RKO (cell line): ENCODE results near the gene NPC2.
A peak's percentile ranks its signal among the peaks of the same experiment; 100 is the strongest.
"Not testable (repeated sequence)": the region's sequence is repeated elsewhere in the genome, so short reads cannot be mapped to it uniquely, and the experiment has no call there.

Experiments
- DNase-seq: peaks from one replicate; pipeline ENCODE4 v3.0.0-alpha.2; 2016; ENCODE audit warnings: low spot score

Gene NPC2

DNA sequence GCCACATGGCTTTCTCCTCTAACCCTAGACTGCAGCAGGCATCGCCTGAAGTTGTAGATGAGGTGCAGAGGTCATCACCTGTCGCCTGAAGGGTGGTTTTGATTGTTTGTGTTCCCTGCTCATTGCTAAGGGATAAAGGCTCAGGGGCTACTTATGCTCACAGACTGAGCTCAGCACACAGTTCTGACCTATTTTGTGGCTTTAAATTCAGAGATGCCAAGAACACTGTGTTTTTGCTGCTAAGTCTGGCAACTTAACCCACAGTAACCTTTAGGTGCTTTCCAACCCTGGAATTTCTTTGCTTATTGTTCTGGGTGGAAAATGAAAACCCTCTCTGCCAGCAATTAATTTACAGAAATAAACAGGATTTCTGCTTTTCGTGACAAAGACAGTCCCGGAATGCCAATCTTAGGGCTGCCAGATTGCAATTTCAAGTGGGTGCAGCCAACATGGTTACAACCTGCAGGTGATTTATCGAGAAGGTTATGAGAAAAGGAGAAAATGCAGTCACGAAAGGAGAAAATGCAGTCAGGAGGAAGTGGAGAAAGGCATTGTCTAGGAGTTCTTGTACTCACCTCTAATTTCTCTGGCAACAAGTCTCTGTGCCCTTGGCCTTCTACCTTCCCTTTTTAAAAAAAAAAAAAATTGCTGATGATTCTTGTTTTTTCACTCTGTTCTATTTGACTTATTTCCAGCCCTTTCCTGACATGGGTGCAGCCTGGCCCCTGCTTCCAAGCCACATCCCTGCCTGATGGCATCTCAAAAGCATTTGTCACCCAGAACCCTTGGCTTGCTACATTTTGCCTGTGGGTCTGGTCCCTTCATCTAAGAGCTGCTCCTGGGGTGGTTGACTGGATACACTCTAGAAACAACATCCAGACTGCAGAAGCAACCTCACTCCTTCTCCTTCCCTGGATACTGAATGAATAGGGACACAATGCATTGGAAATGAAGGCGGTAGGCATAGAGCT, 23.3 kb downstream of the NPC2 start:
- no peak for DNase-seq

DNA sequence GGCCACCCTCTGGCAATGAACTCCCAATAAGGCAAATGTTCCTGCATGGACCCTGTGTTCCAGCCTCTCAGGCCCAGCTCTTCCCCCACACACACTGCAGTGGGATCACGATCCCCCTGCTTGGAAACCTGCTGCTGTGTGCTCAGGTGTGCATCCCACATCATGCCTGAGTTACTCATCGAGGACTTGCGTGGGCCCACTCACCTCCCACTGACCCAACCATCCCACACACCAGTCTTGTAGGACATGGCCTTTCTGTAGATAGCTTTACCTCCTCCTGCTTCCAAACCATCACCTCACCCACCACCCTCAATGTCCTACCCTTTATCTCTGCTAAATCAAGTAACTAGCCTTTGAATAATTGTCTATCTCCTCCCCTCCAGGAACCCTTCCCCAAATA, 24.6 kb downstream of the NPC2 start:
- no peak for DNase-seq

DNA sequence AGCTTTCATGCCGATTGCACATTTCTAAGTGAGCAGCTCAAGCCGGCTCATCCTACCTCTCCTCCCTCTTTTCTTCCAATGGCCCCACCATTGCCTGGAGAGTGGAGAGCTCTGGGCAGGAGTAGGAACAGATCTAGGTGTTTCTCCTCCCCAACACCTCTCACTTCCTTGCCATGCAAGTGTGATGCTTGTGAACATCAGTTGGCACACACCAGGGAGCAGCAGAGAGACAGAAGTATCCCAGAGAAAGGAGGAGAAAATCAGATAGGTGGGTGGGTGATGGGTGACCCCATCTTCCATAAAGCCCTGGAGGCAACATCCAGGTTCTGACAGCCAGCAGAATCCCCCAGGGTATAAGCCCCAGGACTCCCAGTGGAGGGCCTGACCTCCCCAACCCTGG, 27.8 kb downstream of the NPC2 start:
- DNase-seq, result no peak

DNA sequence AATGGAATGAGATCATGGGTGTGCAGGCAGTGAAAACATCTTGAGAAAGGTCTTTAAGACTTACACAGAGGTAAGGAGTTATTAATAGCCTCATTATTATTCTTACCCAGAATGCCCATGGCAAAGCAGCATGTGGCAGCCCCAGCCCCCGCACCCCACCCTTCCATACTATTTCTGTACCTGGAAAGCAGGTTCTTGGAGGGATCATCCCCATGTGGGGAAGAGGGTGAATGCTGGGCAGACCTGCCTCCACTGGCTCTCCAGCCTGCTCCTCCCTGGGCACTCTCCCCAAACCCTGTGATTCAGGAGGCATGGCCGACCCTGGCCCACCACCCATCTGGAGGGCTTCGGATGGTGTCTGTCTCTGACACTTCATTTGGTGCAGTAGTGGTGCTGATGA, 28.3 kb downstream of the NPC2 start:
- no peak for DNase-seq

DNA sequence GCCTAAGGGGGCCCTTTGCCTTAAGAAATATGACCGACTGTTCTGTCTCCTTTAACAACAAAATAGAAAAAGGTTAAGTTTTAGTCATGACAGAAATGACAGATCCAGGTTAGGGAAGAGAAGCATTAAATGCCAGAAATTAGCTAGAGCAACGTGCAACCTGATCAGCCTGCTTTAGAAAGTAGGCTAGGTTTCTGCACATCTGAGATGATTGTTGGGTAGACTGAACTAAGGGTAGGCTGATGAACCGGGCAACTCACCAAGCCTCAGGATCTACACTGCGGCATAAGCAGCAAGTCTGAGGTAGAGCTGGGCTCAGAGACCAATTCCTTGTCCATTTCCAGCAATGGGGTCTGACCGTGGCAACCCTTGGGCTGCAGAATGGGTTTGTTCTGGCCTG, 29.4 kb downstream of the NPC2 start:
- no peak for DNase-seq

DNA sequence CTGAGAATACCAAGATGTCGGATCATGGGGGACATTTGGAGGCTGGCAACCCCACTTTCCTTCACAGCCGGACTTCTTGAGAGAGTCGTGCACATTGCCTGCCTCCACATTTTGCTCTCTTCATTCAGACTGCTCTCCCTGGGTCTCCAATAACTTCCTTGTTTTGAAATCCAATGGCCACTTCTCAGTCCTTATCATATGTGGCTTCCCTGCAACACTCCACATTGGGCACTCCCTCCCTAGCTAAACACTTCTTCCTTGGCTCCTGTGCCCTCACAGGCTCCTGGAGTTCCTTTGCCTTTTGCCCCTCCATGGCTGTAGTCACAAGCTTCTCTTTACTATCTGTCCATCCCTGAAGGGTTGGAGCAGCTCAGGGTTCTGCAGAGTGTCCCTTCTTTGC, 30.1 kb downstream of the NPC2 start:
- DNase-seq, result no peak

DNA sequence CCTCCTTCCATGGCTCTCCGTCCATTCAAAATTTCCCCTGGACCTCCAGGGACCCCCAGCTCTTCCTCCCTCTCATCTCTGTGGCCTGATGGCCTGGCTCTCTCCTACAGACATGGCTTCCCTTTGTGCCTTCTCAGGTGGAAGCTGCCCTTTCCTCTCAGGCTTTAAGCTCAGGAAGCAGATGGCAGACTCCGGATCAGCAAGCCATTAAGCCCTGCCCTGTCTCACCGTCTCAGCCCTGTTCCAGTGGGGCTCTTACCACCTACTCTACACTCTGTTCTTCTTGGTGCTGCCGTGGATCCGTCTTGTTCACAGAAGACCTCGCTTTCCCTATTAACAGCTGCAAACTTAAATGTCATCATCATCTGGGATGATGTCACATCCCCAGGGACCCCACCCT, 33.1 kb downstream of the NPC2 start:
- DNase-seq, result no peak

DNA sequence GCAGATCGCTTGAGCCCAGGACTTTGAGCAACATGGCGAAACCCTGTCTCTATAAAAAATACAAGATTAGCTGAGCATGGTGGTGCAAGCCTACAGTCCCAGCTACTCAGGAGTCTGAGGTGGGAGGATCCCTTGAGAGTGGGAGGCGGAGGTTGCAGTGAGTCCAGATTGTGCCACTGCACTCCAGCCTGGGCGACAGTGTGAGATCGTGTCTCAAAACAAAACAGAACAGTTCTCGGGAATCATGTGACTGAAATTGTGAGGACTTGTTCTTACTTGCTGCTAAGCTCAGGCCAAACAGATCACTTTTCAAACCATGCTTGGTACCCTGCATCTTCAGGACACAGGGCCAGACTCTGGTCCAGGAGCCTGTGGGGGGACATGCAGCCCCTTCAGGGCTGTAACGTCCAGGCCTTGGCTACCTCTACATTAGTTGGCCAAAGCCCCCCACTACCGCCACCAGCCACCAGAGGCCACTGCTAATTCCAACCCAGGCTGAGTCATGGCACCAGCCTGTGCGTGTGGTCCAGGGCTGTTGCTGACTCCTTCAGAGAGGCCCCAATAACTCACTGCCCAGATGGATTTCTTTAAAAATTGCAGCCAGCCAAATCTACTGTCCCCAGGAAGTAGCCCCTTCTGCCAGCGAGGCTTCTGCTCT, 33.7 kb downstream of the NPC2 start:
- peak; percentile 81 for DNase-seq

DNA sequence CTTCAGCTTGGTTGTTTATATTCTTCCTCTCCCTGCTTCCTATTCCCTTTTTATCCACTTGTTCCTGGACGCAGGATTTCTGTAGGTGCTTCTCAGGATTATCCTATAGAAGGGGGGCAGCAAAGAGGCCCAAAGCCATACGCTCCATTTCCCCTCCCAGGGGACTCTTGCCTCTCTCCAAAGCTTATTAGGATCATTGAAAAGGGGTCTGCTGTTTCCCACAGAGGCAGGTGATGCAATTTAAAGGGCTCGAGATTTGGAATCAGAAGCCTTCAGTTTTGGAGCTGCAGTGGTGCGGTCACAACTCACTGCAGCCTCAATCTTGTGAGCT, 35.6 kb downstream of the NPC2 start:
- DNase-seq, result no peak

DNA sequence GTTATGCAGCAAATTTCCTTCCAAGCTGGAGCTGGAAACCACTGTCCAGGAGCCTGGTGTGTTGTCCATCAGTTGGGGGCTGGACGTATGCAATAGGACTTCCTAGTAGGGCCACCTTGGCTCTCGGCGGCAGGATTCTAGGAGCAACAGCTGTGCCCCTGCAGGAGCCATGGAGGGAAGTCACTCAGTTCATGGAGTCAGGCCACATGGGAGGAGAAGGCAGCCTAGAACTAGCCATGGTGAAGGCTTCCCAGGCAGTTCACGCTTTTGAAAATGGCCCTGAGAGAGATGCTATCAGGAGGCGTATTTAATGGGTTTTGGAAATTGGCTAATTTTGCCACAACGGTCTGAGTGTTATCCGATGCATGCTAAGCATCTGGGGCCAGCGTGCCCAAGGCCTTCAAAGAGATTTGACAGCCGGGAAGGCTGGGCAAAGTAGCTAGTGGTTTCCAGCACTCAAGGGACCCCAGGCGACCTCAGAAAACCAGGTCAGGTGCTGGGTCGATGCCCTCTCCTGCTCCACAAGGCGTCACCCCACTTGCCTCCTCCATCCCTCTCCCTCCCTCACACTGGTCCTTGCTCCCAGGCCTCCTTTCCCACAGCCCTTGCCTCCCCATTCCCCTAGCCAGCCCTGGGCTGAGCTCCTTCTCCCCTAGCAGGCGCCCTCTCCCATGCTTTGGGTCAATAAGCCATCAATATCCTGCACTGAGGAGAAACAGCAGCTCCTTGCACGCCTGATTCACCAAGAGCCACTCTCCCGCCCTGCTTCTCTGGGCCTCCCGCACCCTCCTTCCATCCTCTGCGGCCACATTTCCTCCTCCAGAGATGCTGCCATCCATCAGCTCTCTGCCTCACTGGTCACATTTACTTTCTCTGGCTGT, 36.2 kb downstream of the NPC2 start:
- no peak for DNase-seq

DNA sequence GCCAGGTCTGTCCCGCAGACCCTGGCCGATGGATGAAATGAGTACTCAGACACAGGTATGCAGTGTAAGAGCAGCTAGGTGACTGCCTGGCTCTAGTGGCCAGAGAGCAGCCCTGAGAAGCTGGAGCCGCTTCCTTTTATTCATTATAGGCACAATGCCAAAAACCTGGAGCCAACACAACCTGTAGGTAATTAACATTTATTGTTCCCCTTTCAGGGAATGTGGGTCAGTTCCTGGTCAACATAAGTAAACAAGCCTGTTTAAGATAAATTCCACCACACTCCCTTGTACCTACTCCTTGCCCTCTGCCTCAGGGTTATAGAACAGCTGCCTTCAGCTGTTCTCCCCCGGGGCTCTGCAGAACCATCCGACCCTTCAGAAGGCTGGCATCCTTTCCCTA, 38.7 kb downstream of the NPC2 start:
- not testable (repeated sequence) for DNase-seq

DNA sequence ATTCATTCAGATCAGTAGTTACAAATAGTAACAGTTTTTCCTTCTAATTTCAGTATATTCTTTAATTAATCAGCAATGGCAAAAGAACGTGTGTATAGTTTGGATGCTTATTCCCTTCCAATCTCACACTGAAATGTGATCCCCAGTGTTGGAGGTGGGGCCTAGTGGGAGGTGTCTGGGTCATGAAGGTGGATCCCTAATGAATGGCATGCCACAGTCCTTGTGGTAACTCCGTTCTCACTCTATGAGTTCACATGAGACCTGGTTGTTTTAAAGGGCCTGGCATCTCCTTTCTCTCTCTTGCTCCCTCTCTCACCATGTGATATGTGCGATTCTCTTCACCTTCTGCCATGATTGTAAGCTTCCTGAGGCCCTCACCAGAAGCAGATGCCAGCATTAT, 48.2 kb downstream of the NPC2 start:
- DNase-seq, result no peak

DNA sequence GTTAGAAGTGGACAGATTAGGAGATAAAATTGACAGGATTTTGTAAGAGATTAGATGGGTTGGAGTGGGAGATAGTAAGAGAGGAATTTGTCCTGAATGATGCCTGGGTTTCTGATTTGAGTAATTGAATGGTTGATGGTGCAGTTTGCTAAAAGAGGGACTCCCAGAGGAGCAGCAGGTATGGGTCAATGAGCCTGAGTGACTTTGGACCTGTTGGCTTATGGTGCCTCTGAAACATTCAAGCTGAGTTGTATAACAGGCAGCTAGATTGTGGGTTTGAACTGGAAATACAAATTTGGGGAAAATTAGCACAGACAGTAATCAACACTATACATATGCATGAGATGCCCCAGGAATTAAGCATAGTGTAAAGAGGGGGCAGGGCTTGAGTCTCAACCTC, 50.3 kb downstream of the NPC2 start:
- no peak for DNase-seq

DNA sequence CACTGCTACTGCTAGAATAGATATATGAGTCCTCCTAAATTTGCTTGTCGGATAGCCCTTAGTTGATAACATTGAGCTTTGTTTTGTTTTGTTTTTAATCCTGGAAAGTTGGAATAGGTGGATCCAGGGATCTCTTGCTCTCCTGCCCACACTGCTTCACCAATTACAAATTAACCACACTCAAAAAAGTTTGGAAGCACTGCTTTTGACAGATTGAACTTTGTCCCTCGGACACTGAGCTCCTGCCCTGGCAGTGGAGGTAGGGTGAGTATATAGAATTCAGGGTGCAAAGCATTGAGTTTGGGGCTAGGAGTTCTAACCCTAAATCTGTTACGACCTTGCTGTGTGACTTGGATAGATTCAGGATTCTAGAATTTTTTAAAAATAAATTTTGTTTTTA, 52.0 kb downstream of the NPC2 start:
- no peak for DNase-seq

DNA sequence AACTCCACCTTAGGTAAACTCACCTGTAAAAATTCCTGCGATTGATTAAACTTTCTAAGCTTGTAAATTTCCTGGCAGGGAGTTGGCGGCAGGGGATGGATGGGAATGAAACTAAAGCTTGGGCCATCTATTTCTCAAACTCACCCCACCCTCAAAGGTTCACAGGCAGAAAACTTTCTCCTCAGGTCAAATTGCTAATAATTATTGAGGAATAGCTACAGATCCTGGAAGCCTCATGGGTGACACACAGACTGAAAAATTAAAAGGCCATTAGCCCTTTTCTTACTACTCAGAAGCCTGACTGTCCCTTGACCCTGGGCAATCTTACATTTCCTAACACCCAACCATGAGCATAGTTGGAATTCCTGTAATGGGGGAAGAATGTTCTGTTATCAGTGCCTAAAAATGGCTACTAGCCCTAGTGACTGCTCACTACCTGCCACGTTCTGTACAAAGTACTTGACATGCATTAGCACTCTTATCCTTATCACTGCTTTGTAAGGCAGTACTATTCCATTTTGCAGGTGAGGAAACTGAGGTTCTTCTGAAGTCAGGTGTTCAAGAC, 54.7 kb downstream of the NPC2 start:
- DNase-seq, result no peak

DNA sequence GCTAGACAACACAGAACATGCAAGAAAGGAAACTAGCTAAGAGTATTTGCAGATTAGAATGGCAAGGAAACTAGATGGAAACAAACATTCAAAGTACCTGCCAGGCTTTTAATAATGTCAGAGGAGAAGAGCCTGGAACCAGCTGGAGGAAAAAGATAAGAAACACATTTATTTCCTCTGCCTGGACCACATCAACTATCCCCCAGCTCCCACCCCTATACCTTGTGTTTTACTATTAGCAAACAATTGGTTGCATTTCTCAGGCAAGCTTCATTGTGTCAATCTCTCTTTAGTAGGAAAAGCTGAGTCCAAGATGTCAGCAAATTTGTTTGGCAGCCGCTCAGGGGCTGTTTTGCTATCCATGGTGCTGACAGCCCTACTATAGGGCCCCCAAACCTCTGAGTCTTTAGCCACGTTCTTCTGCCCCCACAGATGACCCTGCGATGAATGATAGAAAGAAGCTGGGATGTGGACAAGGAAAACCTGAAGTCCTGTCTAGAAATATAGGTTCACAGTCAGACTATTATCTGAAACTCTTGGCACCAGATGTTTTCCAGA, 55.5 kb downstream of the NPC2 start:
- DNase-seq, result peak; percentile 11

DNA sequence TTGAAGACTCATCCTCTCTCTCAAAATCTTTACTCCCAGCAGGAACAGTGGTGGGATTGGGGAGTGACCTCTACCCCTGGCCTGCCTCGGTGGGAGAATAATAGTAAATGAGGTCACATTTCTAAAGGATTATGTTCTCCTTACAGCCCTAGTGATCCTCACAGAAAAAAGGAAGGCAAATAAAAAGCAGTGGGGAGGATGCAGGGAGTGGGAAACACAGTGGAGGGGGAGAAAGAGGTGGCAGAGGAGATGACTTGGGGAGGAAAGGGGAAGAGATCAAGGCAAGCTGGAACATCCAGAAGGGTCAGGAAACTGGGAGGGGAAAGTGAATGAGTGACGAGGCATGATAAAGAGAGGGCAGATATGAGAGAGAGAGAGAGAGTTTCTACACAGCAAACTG, 58.8 kb downstream of the NPC2 start:
- no peak for DNase-seq

DNA sequence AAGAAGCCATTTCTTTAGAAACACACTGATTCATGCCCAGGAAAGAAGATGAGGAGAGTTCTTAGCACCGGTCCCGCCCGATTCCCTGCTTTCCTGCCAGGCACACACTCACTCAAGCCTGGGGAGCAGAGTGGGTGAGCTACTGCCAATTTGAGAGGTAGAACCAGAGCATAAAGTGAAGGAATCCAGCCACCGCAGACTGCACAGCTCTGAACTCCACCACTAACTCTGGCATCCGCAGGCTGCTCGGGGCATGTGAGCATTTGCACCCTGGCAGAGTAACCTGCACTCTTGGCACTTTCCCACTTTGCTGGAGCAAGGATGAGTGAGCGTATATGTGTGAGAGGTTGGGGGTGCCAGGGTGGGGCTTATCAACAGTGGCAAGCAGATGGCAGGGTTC, 63.1 kb downstream of the NPC2 start:
- no peak for DNase-seq
